ENCODE data around the gene EPAS1. TPM values are rescaled to one million over a fixed set of nuclear protein-coding genes. Genes with fewer than 3 reads are reported as not detected.

Gene EPAS1
- total RNA-seq, 1 experiment from 2014 or later, result 55.9 TPM

- ATAC-seq, result no peak; the same call in 1 of the 2 replicates
- no peaks in the 10 kb centered on the region for H3K79me2 ChIP-seq (ENCODE audit: insufficient read depth, low read length)
- no peaks in the 10 kb centered on the region for H3K9me2 ChIP-seq (ENCODE audit: insufficient read depth)
- no peak overlapping the region for H3K9ac ChIP-seq (ENCODE audit: low read length)
- H3K9me3 ChIP-seq (ENCODE audit: control insufficient read depth in 1 of 2, insufficient read depth in 1 of 2, low read depth in 1 of 2, low read length in 2 of 2), result no peaks in the 10 kb centered on the region
- ChIA-PET CTCF (no interaction called here), RAD21 (ENCODE audit: low non-redundant PET in 1 of 2, low total read pairs in 2 of 2, uncharacterized antibody in 2 of 2, unreplicated experiment in 2 of 2) (no interaction called here), POLR2A (no interaction called here)
- no TSS peak for BruUV-seq (replicated peaks)
- H3K36me3 ChIP-seq (ENCODE audit: control insufficient read depth in 1 of 2, insufficient read depth in 2 of 2, low read length in 2 of 2), result no peaks in the 10 kb centered on the region
- no peak overlapping the region for H2AFZ ChIP-seq (ENCODE audit: low read depth, low read length, poor library complexity, severe bottlenecking)
- H4K20me1 ChIP-seq (ENCODE audit: insufficient read depth), result no peaks in the 10 kb centered on the region
- H3K27me3 ChIP-seq (ENCODE audit: insufficient read depth, low read length), result no peaks in the 10 kb centered on the region
- H3K4me3 ChIP-seq (replicated peaks in 1 of 2; ENCODE audit: low read depth in 1 of 2, low read length in 2 of 2), result no peak overlapping the region
- DNase-seq (ENCODE audit: low read depth, low spot score), result no peak
- TF ChIP-seq EZH2phosphoT487 (IDR thresholded peaks at IDR 0.05; ENCODE audit: borderline replicate concordance) (no peak), ZFX (IDR thresholded peaks at IDR 0.05) (no peak), POLR2A (IDR thresholded peaks at IDR 0.05; ENCODE audit: borderline replicate concordance, extremely low read depth, insufficient read depth, insufficient read length) (no peak), SP1 (IDR thresholded peaks at IDR 0.05; ENCODE audit: low read depth) (no peak), FOSL1 (IDR thresholded peaks at IDR 0.05; ENCODE audit: low read depth) (no peak), RAD21 (IDR thresholded peaks at IDR 0.05; ENCODE audit: low read depth) (no peak), JUND (IDR thresholded peaks at IDR 0.05) (no peak), ZNF274 (IDR thresholded peaks at IDR 0.05; ENCODE audit: low read depth, low read length) (no peak), SIN3A (IDR thresholded peaks at IDR 0.05; ENCODE audit: low read depth) (no peak), EZH2 (IDR thresholded peaks at IDR 0.05) (no peak), CEBPB (IDR thresholded peaks at IDR 0.05; ENCODE audit: low read depth) (no peak), SRF (IDR thresholded peaks at IDR 0.05; ENCODE audit: low read depth) (no peak), POLR2AphosphoS5 (IDR thresholded peaks at IDR 0.05; ENCODE audit: low read depth, low read length) (no peak), REST (IDR thresholded peaks at IDR 0.05; ENCODE audit: low read depth) (no peak)
- TF ChIP-seq, protein P1, sequence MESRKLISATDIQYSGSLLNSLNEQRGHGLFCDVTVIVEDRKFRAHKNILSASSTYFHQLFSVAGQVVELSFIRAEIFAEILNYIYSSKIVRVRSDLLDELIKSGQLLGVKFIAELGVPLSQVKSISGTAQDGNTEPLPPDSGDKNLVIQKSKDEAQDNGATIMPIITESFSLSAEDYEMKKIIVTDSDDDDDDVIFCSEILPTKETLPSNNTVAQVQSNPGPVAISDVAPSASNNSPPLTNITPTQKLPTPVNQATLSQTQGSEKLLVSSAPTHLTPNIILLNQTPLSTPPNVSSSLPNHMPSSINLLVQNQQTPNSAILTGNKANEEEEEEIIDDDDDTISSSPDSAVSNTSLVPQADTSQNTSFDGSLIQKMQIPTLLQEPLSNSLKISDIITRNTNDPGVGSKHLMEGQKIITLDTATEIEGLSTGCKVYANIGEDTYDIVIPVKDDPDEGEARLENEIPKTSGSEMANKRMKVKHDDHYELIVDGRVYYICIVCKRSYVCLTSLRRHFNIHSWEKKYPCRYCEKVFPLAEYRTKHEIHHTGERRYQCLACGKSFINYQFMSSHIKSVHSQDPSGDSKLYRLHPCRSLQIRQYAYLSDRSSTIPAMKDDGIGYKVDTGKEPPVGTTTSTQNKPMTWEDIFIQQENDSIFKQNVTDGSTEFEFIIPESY (IDR thresholded peaks at IDR 0.05; ENCODE audit: extremely low read depth, insufficient replicate concordance, low read length), result no peak
- H3K4me1 ChIP-seq (ENCODE audit: control insufficient read depth in 1 of 2, insufficient read depth in 2 of 2, low read length in 2 of 2), result no peaks in the 10 kb centered on the region
- H3K4me2 ChIP-seq (ENCODE audit: low read length), result no peak overlapping the region
- intact Hi-C loops (cut with micrococcal nuclease), result no loop called here
- H3K27ac ChIP-seq (ENCODE audit: low read depth, low read length), result no peak overlapping the region
Observed at GRCh38 chr2:46431481-46432235, 134.5 kb downstream of the EPAS1 start.

All from HCT116 (cell line).